Astrocyte (in vitro differentiated cells and primary cell): ENCODE results near the gene HPSE.

ENCODE experiments used
- CTCF ChIP-seq: IDR thresholded peaks from 2 replicates; pipeline ENCODE4 v1.5.1; 2011; ENCODE audit warnings: low read depth, mild to moderate bottlenecking, inconsistent platforms, low read length, moderate library complexity; ENCODE audit not compliant: insufficient read depth
- EZH2 ChIP-seq: IDR thresholded peaks from 2 replicates; pipeline ENCODE4 v1.6.1; 2012; ENCODE audit warnings: mild to moderate bottlenecking, low read length, inconsistent platforms; ENCODE audit not compliant: insufficient read depth

- TF ChIP-seq CTCF (no peak), EZH2 (no peak)
These were observed 83.2 kb downstream of the HPSE start for GRCh38 chr4:83251447-83251830.
